K562 (cell line): ENCODE results near the gene HSF5. TPM values are rescaled to one million over a fixed set of nuclear protein-coding genes. Genes with fewer than 3 reads are reported as not detected.

Experiments
- ATAC-seq: fragments of 200-7000 bp; cut with Tn5 transposase; 3 replicates; pipeline ENCODE4 v1.9.1; 2020; ENCODE audit warnings: moderate library complexity
- BruUV-seq: library from RNA; stranded (reverse); fragments of 400-500 nt; replicated peaks from 2 replicates; lab custom pipeline; 2021; lab: Mats Ljungman, UMichigan
- CTCF ChIA-PET: fragments of 300-600 bp; formaldehyde crosslinking; extraction: SDS; loops from one replicate; lab custom pipeline; 2021; ENCODE audit warnings: low intra/inter-chr PET ratio; lab: Yijun Ruan, JAX
- POLR2A ChIA-PET: fragments of 300-600, 350-650 bp; sonication (Branson Sonifier 250); formaldehyde crosslinking; extraction: SDS; loops from one replicate; lab custom pipeline; 2021; ENCODE audit warnings: antibody characterized with exemption, inconsistent platforms; lab: Yijun Ruan, JAX
- DNase-seq, 4 experiments: peaks; one replicate each; pipeline versions ENCODE4 v3.0.0 to v3.0.0-alpha.2; 2011 to 2018; ENCODE audit warnings: low spot score in 3 of 4, mixed read lengths in 3 of 4; ENCODE audit errors: extremely low read depth in 1 of 4
- FAIRE-seq: peaks from 2 replicates; lab custom pipeline; 2011; peaks lifted over from hg19 to GRCh38; lab: Jason Lieb, UNC
- H2AFZ ChIP-seq: 2 replicates; pipeline ENCODE4 v1.6.0; 2011; ENCODE audit warnings: low read depth, low read length, control low read depth, inconsistent platforms
- H3K27ac ChIP-seq: fragments of 200-600 bp; 3 replicates; pipeline ENCODE4 v1.8.0; 2011; ENCODE audit warnings: low read depth, mild to moderate bottlenecking, control low read depth, inconsistent platforms, low read length, moderate library complexity, mixed read lengths; ENCODE audit errors: extremely low read depth
- H3K27me3 ChIP-seq, 2 experiments: fragments of 300-600 bp in 1 of 2; 2 replicates in 1 of 2; 3 replicates in 1 of 2; pipeline versions ENCODE4 v1.6.0 to v1.8.0; 2011; ENCODE audit warnings: inconsistent platforms in 2 of 2, low read length in 2 of 2, mild to moderate bottlenecking in 1 of 2, mixed read lengths in 1 of 2, moderate library complexity in 1 of 2; ENCODE audit not compliant: control insufficient read depth in 2 of 2, insufficient read depth in 2 of 2
- H3K36me3 ChIP-seq: fragments of 300-600 bp; 3 replicates; pipeline ENCODE4 v1.8.0; 2011; ENCODE audit warnings: mild to moderate bottlenecking, low read length, inconsistent platforms; ENCODE audit not compliant: control insufficient read depth, insufficient read depth
- H3K4me1 ChIP-seq, 2 experiments: fragments of 200-600 bp in 1 of 2; replicated peaks in 1 of 2; 2 replicates in 1 of 2; 3 replicates in 1 of 2; pipeline versions ENCODE4 v1.5.1 to v1.8.0; 2011; ENCODE audit warnings: inconsistent platforms in 2 of 2, low read length in 2 of 2, mild to moderate bottlenecking in 1 of 2, mixed read lengths in 1 of 2, moderate library complexity in 1 of 2; ENCODE audit not compliant: control insufficient read depth in 2 of 2, insufficient read depth in 2 of 2
- H3K4me2 ChIP-seq: 2 replicates; pipeline ENCODE4 v1.6.1; 2011; ENCODE audit warnings: low read length, control low read depth, inconsistent platforms, mixed read lengths; ENCODE audit not compliant: insufficient read depth
- H3K4me3 ChIP-seq: fragments of 200-600 bp; sonication (generic), shearing (Covaris generic); 2 replicates; pipeline ENCODE4 v1.5.1; 2016; ENCODE audit warnings: control low read depth, inconsistent platforms
- H3K79me2 ChIP-seq: fragments of 200-600 bp; 3 replicates; pipeline ENCODE4 v1.8.0; 2011; ENCODE audit warnings: low read length, inconsistent platforms; ENCODE audit not compliant: control insufficient read depth, insufficient read depth
- H3K9ac ChIP-seq, 2 experiments: 2 replicates each; pipeline versions ENCODE4 v1.6.0 to v1.6.1; 2011; ENCODE audit warnings: low read depth in 2 of 2, low read length in 2 of 2, control low read depth in 1 of 2, inconsistent platforms in 1 of 2, mild to moderate bottlenecking in 1 of 2, mixed read lengths in 1 of 2; ENCODE audit not compliant: insufficient read depth in 1 of 2
- H3K9me1 ChIP-seq: one replicate; pipeline ENCODE4 v1.6.0; 2011; ENCODE audit warnings: inconsistent platforms, mild to moderate bottlenecking, low read length, moderate library complexity; ENCODE audit not compliant: control insufficient read depth, insufficient read depth
- H3K9me3 ChIP-seq: replicated peaks from 2 replicates; pipeline ENCODE4 v1.5.1; 2011; ENCODE audit warnings: low read depth, low read length, inconsistent platforms; ENCODE audit not compliant: control insufficient read depth, insufficient read depth
- H4K20me1 ChIP-seq: replicated peaks from 2 replicates; pipeline ENCODE4 v1.6.1; 2011; ENCODE audit warnings: low read length, inconsistent platforms, mixed read lengths; ENCODE audit not compliant: control insufficient read depth, insufficient read depth
- CAMTA2 ChIP-seq: fragments of 250-450 bp; sonication (Bioruptor Pico); conservative IDR thresholded peaks from 2 replicates; pipeline ENCODE4 v1.5.1; 2022
- CXXC5 ChIP-seq: fragments of 250-450 bp; sonication (Bioruptor Pico); IDR thresholded peaks from 2 replicates; pipeline ENCODE4 v1.8.0; 2022; ENCODE audit warnings: inconsistent platforms, mild to moderate bottlenecking, moderate library complexity
- FOSL1 ChIP-seq: fragments of 200-800 bp; sonication (Bioruptor generic); conservative IDR thresholded peaks from 2 replicates; pipeline ENCODE4 v1.6.1; 2016; ENCODE audit warnings: missing genetic modification characterization, missing compliant biosample characterization
- KLF16 ChIP-seq: IDR thresholded peaks from 2 replicates; pipeline ENCODE4 v1.6.1; 2016; ENCODE audit warnings: antibody characterized with exemption
- SAFB ChIP-seq: fragments of 200-400 bp; formaldehyde crosslinking; IDR thresholded peaks from 2 replicates; pipeline ENCODE4 v1.6.1; 2017; ENCODE audit warnings: low read depth, low read length, borderline replicate concordance
- SMAD1 ChIP-seq: fragments of 150-350 bp; IDR thresholded peaks from 2 replicates; pipeline ENCODE4 v1.6.1; 2014; ENCODE audit warnings: low read length, low read depth; ENCODE audit not compliant: partially characterized antibody
- TCF7 ChIP-seq: sonication (generic); IDR thresholded peaks from 2 replicates; pipeline ENCODE4 v1.6.1; 2016; ENCODE audit warnings: antibody characterized with exemption, borderline replicate concordance
- ZNF224 ChIP-seq: sonication (generic); formaldehyde crosslinking; IDR thresholded peaks from 2 replicates; pipeline ENCODE4 v1.8.0; 2022; ENCODE audit warnings: mild to moderate bottlenecking, missing genetic modification reagents
- WGBS: fragments of 100-300 bp; shearing (Covaris generic); methylation state at CpG from one replicate; pipeline ENCODE4 v1.1.6; 2016; ENCODE audit warnings: low coverage, mixed read lengths; ENCODE audit not compliant: insufficient coverage; ENCODE audit errors: missing lambda C conversion rate; 5-methylcytosine and 5-hydroxymethylcytosine counted together
- in situ Hi-C: fragments of 300-500 bp; cut with MboI; formaldehyde crosslinking; loops from 4 replicates; pipeline ENCODE4 v1.15.0; 2018; ENCODE audit warnings: inconsistent platforms, mixed read lengths
- intact Hi-C: fragments of 100-400 bp; cut with micrococcal nuclease; formaldehyde crosslinking; loops from 2 replicates; pipeline ENCODE4 v1.14.2; 2022
- polyA plus RNA-seq, 8 experiments: library from polyadenylated mRNA; depleted of rRNA in 4 of 8; stranded (reverse) in 5 of 8; unstranded in 3 of 8; fragments of >200 nt; fragmentation: Nextera tagmentation in 2 of 8; fragmentation: Illumina TruSeq in 1 of 8; extraction: Ambion mirVana in 2 of 8; extraction: Trizol in 1 of 8; gene quantifications; 2 replicates each; pipeline versions ENCODE4 v1.2.1 to v1.2.3, GENCODE V29; 2011 to 2014; ENCODE audit warnings: inconsistent platforms in 1 of 8, missing spikeins in 1 of 8
- total RNA-seq, 7 experiments: library from RNA; depleted of rRNA in 6 of 7; stranded (reverse); fragments of >200 nt in 6 of 7; fragmentation: Illumina TruSeq in 2 of 7; extraction: Trizol in 2 of 7; gene quantifications; 2 replicates each; pipeline versions ENCODE4 v1.2.1 to v1.2.3, GENCODE V29; 2011 to 2021; ENCODE audit warnings: low replicate concordance in 1 of 7
- TF ChIP-seq, protein P1 (sequence below): fragments of 200-400 bp; formaldehyde crosslinking; IDR thresholded peaks from 2 replicates; pipeline ENCODE4 v1.6.1; 2017; ENCODE audit warnings: mild to moderate bottlenecking, low read depth, low read length, moderate library complexity
- TF ChIP-seq, protein P2 (sequence below): sonication (generic); formaldehyde crosslinking; IDR thresholded peaks from 2 replicates; pipeline ENCODE4 v1.8.0; 2022; ENCODE audit warnings: missing genetic modification reagents, mild to moderate bottlenecking, moderate library complexity, borderline replicate concordance
- TF ChIP-seq, protein P3 (sequence below): sonication (generic); formaldehyde crosslinking; IDR thresholded peaks from 2 replicates; pipeline ENCODE4 v1.8.0; 2022; ENCODE audit warnings: mild to moderate bottlenecking, missing genetic modification reagents
- TF ChIP-seq, protein P4 (sequence below), 2 experiments: fragments of 450-650 bp in 1 of 2; sonication (generic) in 1 of 2; formaldehyde crosslinking in 1 of 2; IDR thresholded peaks in 1 of 2; conservative IDR thresholded peaks in 1 of 2; 2 replicates each; pipeline versions ENCODE4 v1.6.1 to v1.8.1; 2016 to 2023; ENCODE audit warnings: mild to moderate bottlenecking in 2 of 2, moderate library complexity in 2 of 2, inconsistent platforms in 1 of 2, missing genetic modification reagents in 1 of 2
- TF ChIP-seq, protein P5 (sequence below): sonication (generic); formaldehyde crosslinking; IDR thresholded peaks from 2 replicates; pipeline ENCODE4 v1.4.0; 2020; ENCODE audit warnings: mild to moderate bottlenecking, missing genetic modification reagents
- TF ChIP-seq, protein P6 (sequence below): fragments of 250-450 bp; sonication (Bioruptor Pico); IDR thresholded peaks from 2 replicates; pipeline ENCODE4 v1.8.0; 2021; ENCODE audit warnings: moderate library complexity, mild to moderate bottlenecking, inconsistent platforms

HSF5 gene
- total and polyA plus RNA-seq, 9 of the 15 experiments (the other 6 are each of a cell fraction or from before 2014, with no cell fraction given), result 0.04 TPM; not detected in 8

DNA sequence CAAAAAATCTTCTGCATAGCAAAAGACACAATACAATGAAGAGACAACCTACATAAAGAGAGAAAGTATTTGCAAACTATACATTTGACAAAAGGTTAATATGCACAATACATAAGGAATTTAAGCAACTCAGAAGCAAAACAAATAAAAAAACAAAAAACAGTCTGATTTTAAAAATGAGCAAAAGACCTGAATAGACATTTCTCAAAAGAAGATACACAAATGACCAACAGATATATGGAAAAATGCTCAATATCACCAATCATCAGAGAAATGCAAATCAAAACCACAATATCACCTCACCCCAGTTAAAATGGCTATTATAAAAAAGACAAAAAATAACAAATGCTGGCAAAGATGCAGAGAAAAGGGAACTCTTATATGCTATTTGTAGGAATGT, 32.7 kb downstream of the HSF5 start (continued):
- TF ChIP-seq, protein P1, sequence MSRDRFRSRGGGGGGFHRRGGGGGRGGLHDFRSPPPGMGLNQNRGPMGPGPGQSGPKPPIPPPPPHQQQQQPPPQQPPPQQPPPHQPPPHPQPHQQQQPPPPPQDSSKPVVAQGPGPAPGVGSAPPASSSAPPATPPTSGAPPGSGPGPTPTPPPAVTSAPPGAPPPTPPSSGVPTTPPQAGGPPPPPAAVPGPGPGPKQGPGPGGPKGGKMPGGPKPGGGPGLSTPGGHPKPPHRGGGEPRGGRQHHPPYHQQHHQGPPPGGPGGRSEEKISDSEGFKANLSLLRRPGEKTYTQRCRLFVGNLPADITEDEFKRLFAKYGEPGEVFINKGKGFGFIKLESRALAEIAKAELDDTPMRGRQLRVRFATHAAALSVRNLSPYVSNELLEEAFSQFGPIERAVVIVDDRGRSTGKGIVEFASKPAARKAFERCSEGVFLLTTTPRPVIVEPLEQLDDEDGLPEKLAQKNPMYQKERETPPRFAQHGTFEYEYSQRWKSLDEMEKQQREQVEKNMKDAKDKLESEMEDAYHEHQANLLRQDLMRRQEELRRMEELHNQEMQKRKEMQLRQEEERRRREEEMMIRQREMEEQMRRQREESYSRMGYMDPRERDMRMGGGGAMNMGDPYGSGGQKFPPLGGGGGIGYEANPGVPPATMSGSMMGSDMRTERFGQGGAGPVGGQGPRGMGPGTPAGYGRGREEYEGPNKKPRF, result no peak
- TF ChIP-seq, protein P2, sequence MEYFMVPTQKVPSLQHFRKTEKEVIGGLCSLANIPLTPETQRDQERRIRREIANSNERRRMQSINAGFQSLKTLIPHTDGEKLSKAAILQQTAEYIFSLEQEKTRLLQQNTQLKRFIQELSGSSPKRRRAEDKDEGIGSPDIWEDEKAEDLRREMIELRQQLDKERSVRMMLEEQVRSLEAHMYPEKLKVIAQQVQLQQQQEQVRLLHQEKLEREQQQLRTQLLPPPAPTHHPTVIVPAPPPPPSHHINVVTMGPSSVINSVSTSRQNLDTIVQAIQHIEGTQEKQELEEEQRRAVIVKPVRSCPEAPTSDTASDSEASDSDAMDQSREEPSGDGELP (CRISPR knock-in tag), result no peak
- TF ChIP-seq, protein P3, sequence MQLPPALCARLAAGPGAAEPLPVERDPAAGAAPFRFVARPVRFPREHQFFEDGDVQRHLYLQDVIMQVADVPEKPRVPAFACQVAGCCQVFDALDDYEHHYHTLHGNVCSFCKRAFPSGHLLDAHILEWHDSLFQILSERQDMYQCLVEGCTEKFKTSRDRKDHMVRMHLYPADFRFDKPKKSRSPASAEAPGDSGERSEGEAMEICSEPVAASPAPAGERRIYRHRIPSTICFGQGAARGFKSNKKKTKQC (CRISPR knock-in tag), result no peak
- TF ChIP-seq SAFB, result no peak

DNA sequence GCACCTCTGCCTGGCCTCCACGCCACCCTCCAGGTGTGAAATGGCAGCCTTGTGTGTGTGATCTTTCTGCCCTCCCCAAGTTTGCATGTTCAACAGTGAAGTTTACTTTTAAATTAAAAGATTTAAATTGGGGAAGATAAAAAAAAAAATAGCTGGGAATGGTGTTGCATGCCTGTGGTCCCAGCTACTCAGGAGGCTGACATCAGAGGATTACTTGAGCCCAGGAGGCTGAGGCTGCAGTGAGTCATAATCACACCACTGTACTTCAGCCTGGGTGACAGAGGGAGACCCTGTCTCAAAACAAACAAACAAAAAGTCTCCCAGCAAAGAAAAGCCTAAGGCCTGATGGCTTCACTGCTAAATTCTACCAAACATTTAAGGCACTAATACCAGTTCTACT, 35.5 kb downstream of the HSF5 start:
- H3K27ac ChIP-seq, result no peak overlapping the region
- H2AFZ ChIP-seq, result no peak overlapping the region
- H3K9ac ChIP-seq, result no peak overlapping the region
- ATAC-seq, result no peak
- no peak overlapping the region for H3K4me3 ChIP-seq
- POLR2A ChIA-PET, result no interaction called here
- CTCF ChIA-PET, result no interaction called here
- H4K20me1 ChIP-seq, result no peaks in the 10 kb centered on the region
- no peak for DNase-seq
- BruUV-seq, result no TSS peak
- no peaks in the 10 kb centered on the region for H3K79me2 ChIP-seq
- no peaks in the 10 kb centered on the region for H3K4me1 ChIP-seq
- H3K9me3 ChIP-seq, result no peaks in the 10 kb centered on the region
- H3K4me2 ChIP-seq, result no peak overlapping the region
- no peaks in the 10 kb centered on the region for H3K9me1 ChIP-seq
- FAIRE-seq, result no peak
- in situ Hi-C loops (loop anchor here (10.0 kb wide), 1 partner anchor 328 kb away; no protein-coding TSS in a partner anchor), intact Hi-C loops (no loop called here)
- 95% methylated on average over 1 of the region's 1 CpG for WGBS
- no peaks in the 10 kb centered on the region for H3K36me3 ChIP-seq
- no peaks in the 10 kb centered on the region for H3K27me3 ChIP-seq
- TF ChIP-seq FOSL1 (tag), result peak; percentile 55; the same call in 1 of the 2 replicates
- TF ChIP-seq ZNF224 (CRISPR knock-in tag), result no peak
- no peak for TF ChIP-seq KLF16
- TF ChIP-seq, protein P4, sequence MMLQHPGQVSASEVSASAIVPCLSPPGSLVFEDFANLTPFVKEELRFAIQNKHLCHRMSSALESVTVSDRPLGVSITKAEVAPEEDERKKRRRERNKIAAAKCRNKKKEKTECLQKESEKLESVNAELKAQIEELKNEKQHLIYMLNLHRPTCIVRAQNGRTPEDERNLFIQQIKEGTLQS (IDR thresholded peaks at IDR 0.05), result peak; percentile 69; the same call in 1 of the 2 replicates
- TF ChIP-seq, protein P4 (CRISPR knock-in tag; conservative IDR thresholded peaks at IDR 0.05), result no peak
- TF ChIP-seq, protein P5, sequence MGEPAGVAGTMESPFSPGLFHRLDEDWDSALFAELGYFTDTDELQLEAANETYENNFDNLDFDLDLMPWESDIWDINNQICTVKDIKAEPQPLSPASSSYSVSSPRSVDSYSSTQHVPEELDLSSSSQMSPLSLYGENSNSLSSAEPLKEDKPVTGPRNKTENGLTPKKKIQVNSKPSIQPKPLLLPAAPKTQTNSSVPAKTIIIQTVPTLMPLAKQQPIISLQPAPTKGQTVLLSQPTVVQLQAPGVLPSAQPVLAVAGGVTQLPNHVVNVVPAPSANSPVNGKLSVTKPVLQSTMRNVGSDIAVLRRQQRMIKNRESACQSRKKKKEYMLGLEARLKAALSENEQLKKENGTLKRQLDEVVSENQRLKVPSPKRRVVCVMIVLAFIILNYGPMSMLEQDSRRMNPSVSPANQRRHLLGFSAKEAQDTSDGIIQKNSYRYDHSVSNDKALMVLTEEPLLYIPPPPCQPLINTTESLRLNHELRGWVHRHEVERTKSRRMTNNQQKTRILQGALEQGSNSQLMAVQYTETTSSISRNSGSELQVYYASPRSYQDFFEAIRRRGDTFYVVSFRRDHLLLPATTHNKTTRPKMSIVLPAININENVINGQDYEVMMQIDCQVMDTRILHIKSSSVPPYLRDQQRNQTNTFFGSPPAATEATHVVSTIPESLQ (CRISPR knock-in tag), result no peak
- TF ChIP-seq CAMTA2 (CRISPR knock-in tag), result no peak
- TF ChIP-seq SMAD1, result no peak
- no peak for TF ChIP-seq CXXC5
- no peak for TF ChIP-seq TCF7
- TF ChIP-seq, protein P6, sequence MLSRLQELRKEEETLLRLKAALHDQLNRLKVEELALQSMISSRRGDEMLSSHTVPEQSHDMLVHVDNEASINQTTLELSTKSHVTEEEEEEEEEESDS (CRISPR knock-in tag), result no peak
